Measurements from ENCODE around the gene FDXR. TPM values are rescaled to one million over a fixed set of nuclear protein-coding genes. Genes with fewer than 3 reads are reported as not detected.

The FDXR gene
- polyA plus RNA-seq, 2 of the 4 experiments (the other 2 are of a cell fraction): 32.5 to 43.3 TPM

DNA sequence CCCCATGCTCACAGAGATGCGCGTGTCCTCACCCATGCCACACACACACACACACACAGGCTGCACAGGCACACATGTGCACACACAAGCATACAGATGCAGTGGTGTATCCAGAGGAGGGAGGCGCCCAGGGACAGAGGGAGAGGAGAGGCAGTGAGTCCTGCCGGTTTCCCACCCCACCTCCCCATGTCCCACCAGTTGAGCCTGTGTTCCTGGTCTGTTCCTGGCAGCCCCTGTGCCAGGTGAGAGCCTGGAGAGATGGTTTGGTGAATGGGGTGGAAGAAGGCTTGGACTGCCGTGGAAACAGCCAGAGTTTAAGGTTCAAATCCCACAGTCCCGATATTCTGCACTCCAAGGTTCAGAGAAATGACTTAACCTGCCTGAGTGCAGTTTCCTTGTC lies 30.9 kb upstream of the FDXR start:
- no peaks in the 10 kb centered on the region for H3K4me1 ChIP-seq
- DNase-seq (ENCODE audit: low read depth in 1 of 2, low spot score in 1 of 2) (no peak), ATAC-seq (no peak), FAIRE-seq (no peak)
- no peaks in the 10 kb centered on the region for H3K9me3 ChIP-seq
- H3K27ac ChIP-seq: no peak overlapping the region
- 31% methylated on average over 6 of the region's 6 CpGs for WGBS (ENCODE audit: missing lambda C conversion rate)
- TF ChIP-seq ZFP36 (IDR thresholded peaks at IDR 0.05; ENCODE audit: borderline replicate concordance, partially characterized antibody): no peak
- POLR2A ChIA-PET: no interaction called here
- CTCF ChIA-PET: interaction anchor here (1.0 to 5.8 kb wide), 4 partner anchors 7 to 28 kb away, joined by 3 to 44 read pairs (median 10); partner anchors contain the start of genes OTOP2 and USH1G
- no peak overlapping the region for H3K4me3 ChIP-seq
- H3K4me2 ChIP-seq: no peak overlapping the region

DNA sequence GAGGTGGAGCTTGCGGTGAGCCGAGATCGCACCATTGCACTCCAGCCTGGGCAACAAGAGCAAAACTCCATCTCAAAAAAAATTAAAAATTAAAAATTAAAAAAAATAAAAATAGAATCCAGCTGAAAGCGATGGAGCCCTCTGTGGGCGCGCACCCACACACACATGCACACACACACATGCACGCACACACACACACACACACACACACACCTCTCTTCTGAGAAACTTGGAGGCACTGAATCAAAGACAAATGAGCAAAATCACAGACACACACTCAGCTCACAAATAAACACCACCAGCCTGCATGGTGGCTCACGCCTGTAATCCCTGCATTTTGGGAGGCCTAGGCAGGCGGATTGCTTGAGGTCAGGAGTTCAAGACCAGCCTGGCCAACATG lies 30.2 kb upstream of the FDXR start:
- Histone ChIP-seq H3K9me3 (no peaks in the 10 kb centered on the region), H3K4me2 (no peak overlapping the region), H3K4me1 (no peaks in the 10 kb centered on the region), H3K4me3 (no peak overlapping the region), H3K27ac (no peak overlapping the region)
- ChIA-PET POLR2A (no interaction called here), CTCF (interaction anchor here (1.1 to 5.8 kb wide), 4 partner anchors 17 to 58 kb away, joined by 3 to 44 read pairs (median 12); partner anchors contain the start of genes OTOP2 and USH1G)
- FAIRE-seq (no peak), ATAC-seq (no peak), DNase-seq (ENCODE audit: low read depth in 1 of 2, low spot score in 1 of 2) (no peak)
- WGBS (ENCODE audit: missing lambda C conversion rate): 80% methylated on average over 9 of the region's 9 CpGs
- TF ChIP-seq MAFK (IDR thresholded peaks at IDR 0.05; ENCODE audit: partially characterized antibody) (no peak), CTCF (IDR thresholded peaks at IDR 0.05) (no peak), JUN (IDR thresholded peaks at IDR 0.05) (no peak), PHF8 (IDR thresholded peaks at IDR 0.05; ENCODE audit: borderline replicate concordance, low read depth) (no peak), ELK1 (IDR thresholded peaks at IDR 0.05; ENCODE audit: low read depth, low read length) (no peak), ESRRA (IDR thresholded peaks at IDR 0.05; ENCODE audit: borderline replicate concordance, low read length) (no peak), SREBF2 (IDR thresholded peaks at IDR 0.05) (no peak), CEBPB (IDR thresholded peaks at IDR 0.05) (no peak), EP300 (IDR thresholded peaks at IDR 0.05) (no peak), HOXA7 (CRISPR knock-in tag; IDR thresholded peaks at IDR 0.05) (no peak), FOXS1 (CRISPR knock-in tag; IDR thresholded peaks at IDR 0.05) (no peak), MAX (IDR thresholded peaks at IDR 0.05) (no peak), HMGXB4 (CRISPR knock-in tag; IDR thresholded peaks at IDR 0.05; ENCODE audit: borderline replicate concordance) (no peak), POLR2AphosphoS2 (conservative IDR thresholded peaks at IDR 0.05; ENCODE audit: low read length) (no peak), MYC (IDR thresholded peaks at IDR 0.05; ENCODE audit: borderline replicate concordance, low read length) (no peak), FOSL2 (IDR thresholded peaks at IDR 0.05) (no peak), FOSL2 (CRISPR knock-in tag; IDR thresholded peaks at IDR 0.05) (no peak), HOXB5 (CRISPR knock-in tag; IDR thresholded peaks at IDR 0.05) (no peak)
- TF ChIP-seq, protein P1, sequence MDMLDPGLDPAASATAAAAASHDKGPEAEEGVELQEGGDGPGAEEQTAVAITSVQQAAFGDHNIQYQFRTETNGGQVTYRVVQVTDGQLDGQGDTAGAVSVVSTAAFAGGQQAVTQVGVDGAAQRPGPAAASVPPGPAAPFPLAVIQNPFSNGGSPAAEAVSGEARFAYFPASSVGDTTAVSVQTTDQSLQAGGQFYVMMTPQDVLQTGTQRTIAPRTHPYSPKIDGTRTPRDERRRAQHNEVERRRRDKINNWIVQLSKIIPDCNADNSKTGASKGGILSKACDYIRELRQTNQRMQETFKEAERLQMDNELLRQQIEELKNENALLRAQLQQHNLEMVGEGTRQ (IDR thresholded peaks at IDR 0.05): no peak
